Measurements from ENCODE around the gene NLGN2.
A peak's percentile ranks its signal among the peaks of the same experiment; 100 is the strongest.

Gene NLGN2

GRCh38 chr17:7392696-7393612 lies 14.7 kb upstream of the NLGN2 start:
- DNase-seq = no peak

DNA sequence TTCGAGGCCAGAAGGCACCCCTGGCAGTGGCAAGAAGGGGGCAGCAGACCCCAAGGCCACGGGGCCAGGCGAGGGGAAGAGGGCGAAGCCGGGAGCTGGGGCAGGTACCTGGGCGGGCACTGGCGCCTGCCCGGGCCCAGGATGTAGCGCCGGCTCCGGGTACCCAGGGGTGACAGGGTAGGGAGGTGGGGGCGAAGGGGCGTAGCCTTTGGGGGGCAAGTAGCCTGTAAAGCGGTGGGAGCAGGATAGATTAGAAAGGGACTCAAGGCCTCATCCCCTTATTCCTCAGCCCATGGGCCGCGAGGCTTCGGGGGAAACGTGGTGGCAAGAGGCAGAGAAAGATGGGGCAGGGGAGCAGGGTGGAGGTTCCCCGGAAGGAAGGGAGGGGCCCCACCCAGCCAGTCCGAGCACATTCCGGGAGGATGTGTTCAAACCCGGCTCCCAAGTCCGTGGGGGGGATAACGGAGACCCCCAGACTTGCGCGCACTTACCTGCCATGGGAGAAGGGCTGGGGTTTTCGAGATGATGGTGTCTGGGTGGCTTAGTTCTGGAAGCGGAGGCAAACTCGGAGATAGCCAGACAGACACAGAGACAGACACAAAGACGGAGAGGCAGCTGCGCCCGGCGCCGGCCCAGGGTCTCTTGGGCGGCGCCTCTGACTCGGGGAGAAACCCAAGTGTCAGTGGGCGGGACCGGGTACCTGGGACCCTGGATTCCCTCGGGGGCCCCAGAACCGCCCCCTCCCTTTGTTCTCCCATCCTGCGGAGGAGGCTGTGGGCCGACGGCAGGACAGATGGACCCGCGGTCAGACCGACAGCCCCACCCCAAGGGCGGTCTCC lies 13.8 kb upstream of the NLGN2 start:
- DNase-seq = no peak

DNA sequence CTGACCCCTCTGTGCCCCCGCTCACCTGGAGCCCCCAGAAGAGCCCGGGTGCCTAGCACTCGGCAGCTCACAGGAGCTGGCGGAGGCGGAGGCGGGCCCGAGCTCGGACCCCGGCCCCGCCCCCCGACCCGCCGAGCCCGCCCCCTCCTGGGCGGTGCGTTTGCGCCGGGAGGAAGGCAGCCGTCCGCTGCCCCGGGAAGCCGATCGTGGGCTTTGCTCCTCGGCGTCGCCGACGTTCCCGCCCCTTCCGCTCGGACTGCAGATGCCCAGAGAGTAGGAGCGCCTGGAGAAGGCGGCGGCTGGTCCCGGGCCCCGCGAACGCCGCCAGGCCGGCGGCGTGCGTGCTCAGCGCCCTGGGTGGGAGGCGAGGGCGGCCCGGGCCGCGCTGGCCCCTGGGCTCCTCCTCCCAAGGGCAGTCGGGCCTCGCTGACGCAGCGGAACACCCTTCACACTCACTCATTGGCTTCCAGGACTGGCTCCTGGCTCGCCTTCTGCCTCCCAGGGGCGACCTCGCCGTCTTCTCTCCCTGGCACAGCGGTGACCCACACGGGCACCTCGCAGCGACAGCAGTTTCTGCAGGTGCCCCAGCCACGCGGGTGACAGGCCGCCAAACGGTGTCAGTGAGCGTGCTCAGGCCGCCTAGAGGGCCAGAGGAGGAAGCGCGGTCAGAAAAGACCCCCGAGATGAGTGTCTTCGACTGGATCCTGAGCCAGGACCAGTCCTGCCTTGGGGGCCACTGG lies 13.0 kb upstream of the NLGN2 start, which contains the start of gene PLSCR3:
PLSCR3 (minus strand) TSS at position 74 of the 740 bp plus-strand sequence. CDS start 415 bp downstream, outside the sequence.
- peak; percentile 76 for DNase-seq

DNA sequence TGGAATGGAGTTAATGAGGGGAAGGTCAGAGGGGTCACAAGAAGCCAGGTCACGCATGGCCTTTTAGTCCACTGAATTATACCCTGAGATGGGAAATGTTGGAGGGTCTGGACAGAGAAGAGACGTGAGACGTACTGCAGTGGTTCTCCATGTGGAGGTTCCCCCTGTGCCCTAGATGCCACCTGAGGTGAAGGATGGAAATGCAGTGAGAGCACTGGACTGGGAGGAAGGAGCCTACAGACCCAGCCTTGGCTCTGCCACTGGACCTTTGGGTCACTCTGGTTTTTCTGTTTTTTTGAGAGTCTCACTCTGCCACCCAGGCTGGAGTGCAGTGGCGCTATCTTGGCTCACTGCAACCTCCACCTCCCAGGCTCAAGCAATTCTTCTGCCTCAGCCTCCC lies 11.5 kb upstream of the NLGN2 start:
- no peak for DNase-seq

DNA sequence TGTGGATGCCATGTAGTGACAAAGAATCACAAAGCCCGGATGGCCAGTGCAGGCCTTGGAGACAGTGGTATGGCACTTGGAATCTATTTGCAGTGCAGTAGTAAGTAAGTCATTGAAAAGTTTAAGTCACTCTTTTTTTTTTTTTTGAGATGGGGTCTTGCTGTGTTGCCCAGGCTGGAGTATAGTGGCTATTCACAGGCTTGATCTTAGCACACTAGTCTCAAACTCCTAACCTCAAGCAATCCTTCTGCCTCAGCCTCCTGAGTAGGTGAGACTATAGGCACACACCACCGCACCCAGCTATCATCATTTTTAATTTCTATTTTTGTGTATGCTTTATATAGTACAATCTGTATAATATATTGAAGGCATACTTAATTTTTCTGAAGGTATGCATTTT lies 9.0 kb upstream of the NLGN2 start:
- DNase-seq = no peak

- no peak for DNase-seq
These were observed 4.5 kb upstream of the NLGN2 start for GRCh38 chr17:7403043-7403726.

DNA sequence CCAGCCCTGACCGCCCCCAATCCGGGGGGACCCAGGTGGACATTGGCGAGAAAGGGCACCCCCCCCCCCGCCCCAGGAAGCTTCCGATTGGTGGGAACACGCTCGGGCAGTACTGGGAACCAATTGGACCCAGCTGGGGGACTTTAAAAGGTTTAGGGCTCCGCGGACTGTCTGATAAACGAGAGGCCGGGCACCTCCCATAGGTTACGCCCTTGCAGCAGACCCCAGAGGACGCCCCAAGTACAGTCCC lies 4.0 kb upstream of the NLGN2 start:
- no peak for DNase-seq

DNA sequence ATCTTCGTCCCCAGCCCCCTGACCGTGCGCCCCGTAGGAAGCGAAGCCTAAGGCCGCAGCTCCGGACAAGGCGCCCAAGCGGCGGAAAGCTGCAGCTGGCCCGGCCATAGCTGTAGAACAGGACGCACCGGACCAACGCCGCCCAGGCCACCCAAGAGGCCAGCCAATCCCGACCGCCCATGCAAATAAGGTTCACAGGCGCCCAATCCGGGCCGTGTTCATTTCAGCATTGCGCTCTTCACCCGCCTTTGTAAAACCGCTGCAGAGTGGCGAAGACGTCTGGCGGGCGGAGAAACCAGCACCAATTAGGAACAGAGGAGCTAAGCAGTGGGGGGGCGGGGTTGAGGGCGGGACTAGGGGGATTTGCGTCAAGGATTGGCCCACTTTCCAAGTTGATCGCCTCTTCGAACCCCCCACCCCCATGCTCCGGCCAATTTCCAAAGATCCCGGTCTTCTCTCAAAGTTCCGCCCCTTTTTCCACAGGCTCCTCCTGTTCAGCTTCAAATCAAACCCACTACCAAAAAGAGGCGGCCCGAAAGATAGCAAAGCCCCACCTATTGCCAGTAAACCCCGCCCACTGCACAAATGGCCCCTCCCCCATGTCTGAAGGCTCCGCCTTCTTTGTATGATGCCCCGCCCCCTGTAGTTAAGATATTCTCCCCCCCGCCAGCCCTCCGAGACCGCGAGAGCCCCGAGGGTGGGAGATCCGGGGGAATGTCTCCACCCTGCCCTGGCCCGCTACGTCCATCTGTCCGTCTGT lies 3.5 kb upstream of the NLGN2 start, which contains the start of gene TMEM256:
TMEM256 (minus strand) TSS at position 121 of the 760 bp plus-strand sequence; CDS start at position 108, 13 bp downstream.
- peak; percentile 97 for DNase-seq

DNA sequence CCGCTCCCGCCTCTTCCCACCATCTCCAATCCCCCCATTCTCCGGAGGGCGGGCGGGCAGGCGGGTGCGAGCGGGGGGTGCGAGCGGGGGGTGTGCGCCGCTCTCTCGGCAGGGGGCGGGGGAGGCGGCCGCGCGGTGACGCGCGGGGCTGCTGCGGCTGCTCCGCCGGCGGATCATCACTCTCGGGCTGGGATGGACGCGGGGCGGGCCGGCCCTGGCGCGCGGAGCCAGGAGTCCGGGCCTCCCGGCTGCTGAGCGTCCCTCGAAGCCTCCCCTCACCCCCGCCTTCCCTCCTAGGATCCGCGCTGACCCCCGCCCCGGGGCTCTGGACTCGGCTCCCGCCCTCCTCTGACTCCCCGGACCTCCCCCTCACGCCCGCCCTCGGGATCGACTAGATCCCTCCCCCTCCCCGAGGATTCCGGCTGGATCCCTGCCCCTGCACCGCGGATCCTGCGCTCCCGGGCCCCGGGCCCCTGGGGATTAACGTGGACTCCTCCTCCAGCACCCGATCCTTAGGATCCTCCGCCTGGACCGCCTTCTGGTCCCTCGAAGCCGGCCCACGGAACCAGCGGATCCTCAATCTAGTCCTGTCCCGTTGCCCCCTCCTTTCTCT lies 2.8 kb upstream of the NLGN2 start:
- DNase-seq = no peak

- no peak for DNase-seq
These were observed 2.1 kb upstream of the NLGN2 start for GRCh38 chr17:7405350-7406234.

DNA sequence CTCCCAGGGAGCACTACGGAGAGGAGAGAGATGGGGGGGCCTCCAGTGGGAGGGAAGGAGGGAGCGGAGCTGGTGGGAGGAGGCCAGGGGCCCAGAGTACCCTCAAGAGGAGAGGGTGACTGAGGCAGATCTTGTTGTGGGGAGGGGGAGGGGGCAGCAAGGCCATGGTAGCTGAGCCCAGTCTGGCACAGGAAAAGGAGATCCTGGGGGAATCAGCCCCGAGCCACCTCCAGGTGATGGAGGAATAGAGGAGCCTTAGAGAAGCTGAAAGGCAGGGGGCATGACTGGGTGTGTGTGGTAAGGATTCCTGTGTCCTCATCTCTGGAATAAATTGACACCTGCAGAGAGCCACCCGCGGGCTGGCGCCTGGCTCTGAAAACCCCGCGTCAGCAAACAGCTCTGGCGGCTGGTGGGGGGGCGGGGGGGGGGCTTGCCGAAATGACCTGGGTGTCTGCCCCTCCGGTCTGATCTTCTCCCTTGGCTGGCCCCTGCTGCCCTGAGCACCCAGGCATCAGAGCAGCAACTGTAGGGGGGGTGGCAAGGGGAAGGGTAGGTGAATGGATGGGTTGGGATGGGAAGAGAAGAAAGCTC lies 1.3 kb upstream of the NLGN2 start:
- DNase-seq = no peak

GRCh38 chr17:7407082-7407481 lies 563 bp upstream of the NLGN2 start:
- DNase-seq = no peak

GRCh38 chr17:7408252-7408727 lies 645 bp downstream of the NLGN2 start:
- DNase-seq = no peak

DNA sequence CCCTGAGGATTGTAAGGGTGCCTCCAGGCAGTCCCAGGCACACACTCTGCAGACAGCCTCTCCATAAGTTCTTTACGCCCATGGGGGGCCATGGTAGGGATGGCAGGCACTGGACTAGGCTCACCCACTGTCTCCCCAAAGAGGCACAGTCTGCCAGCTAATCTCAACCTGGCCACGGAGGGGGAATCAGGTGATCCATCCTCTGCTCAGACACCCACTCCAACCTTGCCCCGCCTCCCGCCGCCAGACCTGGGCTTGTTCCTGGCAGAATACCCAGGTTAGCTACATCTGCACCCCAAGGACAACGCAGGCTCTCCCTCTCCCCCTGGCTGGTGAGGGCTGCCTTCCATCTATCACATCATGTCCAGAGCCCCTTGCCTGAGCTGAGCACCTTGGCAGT lies 1.2 kb downstream of the NLGN2 start:
- no peak for DNase-seq

- DNase-seq = no peak
These were observed 2.1 kb downstream of the NLGN2 start for GRCh38 chr17:7409716-7410115.

DNA sequence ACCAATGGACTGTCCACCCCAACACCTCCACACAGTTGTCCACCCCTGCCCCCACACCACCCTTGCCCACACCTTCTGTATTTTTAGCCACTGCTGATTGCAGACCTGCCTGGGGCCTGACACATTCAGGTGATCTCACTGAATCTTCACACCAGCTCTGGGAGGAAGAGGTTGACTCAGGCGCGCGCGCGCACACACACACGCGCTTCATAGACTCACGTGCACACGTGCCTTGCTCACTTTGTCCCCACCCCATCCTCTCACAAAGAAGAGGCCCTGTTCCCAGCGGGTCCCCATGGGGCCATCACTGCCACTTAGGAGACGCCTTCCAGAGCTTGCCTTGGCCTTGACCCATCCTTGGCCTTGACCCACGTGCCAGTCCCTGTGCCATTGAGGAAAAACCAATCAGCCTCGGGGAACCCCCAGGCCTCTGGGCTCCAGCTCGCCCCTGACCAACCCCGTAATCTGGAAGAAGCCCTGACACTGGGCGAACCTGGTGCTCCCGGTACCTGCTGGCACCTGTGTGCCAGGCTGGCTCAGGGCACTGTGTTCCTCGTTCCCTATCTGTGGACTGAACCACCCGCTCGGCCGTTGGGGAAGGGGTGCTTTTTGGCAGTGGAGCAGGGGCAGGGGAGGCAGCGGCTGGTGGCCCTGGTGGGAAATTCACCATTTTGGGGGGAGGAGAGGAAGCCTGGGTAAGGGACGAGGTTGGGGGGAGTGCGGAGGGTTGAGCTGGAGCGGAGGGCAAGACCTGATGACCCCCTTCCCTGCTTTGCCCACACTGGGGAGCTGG lies 3.2 kb downstream of the NLGN2 start:
- no peak for DNase-seq

- no peak for DNase-seq
These were observed 3.7 kb downstream of the NLGN2 start for GRCh38 chr17:7411427-7411750.

- DNase-seq = no peak
These were observed 5.8 kb downstream of the NLGN2 start for GRCh38 chr17:7413346-7413985.

GRCh38 chr17:7414837-7415236 lies 7.2 kb downstream of the NLGN2 start:
- DNase-seq = no peak

Data from GDM1 (cell line).